HG03571 (cell line): ENCODE measurements around the gene CDR2L.
A peak's percentile ranks its signal among the peaks of the same experiment; 100 is the strongest.
"Not testable (repeated sequence)": the region's sequence is repeated elsewhere in the genome, so short reads cannot be mapped to it uniquely, and the experiment has no call there.

ENCODE experiments used
- ATAC-seq: cut with Tn5 transposase; IDR thresholded peaks from one replicate; pipeline ENCODE4 v1.9.1; 2021; ENCODE audit not compliant: unreplicated experiment

CDR2L gene

DNA sequence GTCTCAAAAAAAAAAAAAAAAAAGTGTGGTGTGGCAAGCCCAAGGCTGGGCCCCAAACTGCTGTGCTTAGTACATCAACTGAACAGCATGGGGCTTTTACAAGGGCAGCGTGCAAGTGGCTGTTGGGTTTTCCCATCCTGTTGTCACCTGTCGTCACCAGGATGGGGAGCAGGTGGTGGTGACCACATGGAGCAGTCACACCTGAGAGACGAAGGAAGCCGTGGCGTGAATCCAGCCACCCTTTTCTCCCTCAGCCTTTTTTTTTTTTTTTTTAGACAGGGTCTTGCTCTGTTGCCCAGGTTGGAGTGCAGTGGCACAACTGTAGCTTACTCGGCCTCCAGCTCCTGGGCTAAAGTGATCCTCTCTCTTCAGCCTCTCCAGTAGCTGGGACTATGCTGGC lies 20.9 kb downstream of the CDR2L start:
- no peak for ATAC-seq

DNA sequence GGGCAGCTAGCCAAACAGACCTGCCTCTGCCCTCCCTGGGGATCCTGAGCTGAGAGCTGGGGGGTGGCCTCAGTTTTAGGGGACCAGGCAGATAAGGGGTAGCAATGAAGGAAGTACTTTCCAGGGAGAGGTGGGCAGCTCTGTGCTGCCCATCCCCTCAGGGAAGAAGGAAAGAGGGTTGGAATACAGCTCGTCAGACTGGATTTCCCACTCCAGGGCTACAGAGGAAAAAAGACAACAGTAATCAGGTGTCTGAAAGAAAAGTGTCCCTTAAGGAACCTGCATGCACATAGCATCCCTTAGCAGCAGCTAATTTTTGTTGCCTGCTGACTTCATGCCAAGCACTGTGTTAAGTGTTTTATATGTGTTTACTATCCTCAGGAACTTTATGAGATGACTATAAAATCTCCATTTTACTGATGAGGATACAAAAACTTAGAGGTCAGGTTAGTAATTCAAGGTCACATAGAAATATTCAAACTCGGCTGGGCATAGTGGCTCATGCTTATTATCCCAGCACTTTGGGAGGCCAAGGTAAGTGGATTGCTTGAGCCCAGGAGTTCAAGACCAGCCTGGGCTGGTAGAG lies 21.8 kb downstream of the CDR2L start:
- ATAC-seq: no peak

DNA sequence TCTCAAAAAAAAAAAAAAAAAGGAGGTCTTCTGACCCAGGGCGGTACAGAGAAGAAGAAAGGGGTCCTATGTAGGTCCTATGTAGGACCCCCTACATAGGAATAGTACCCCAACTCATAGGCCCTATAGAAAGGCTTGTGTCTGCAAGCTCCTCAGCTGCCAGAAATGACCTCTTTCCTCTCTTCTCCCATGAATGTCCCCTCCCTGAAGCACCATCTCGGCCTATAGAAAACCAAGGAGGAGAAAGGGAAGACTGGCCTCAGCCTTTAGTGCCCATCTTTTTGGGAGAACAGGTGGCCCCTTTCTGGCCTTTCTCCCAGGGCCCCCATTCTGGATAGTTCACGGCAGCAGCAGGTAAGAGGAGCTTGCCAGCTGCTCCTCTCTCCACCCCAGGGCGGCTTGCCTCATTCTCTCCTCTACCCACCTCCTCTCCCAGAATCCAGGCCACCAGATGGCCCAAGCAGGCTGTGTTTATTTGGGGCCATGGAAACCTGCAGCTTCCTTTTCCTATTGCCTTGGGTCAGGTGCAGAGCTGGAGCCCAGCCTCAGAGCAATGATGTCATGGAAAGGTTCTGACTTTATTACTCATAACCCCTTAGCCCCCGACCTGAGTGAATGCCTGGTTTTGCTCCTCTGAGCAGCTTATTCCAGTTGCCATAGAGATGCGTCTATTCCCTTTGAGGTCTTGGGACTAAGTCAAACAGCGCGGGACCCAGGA lies 23.4 kb downstream of the CDR2L start:
- no peak for ATAC-seq

DNA sequence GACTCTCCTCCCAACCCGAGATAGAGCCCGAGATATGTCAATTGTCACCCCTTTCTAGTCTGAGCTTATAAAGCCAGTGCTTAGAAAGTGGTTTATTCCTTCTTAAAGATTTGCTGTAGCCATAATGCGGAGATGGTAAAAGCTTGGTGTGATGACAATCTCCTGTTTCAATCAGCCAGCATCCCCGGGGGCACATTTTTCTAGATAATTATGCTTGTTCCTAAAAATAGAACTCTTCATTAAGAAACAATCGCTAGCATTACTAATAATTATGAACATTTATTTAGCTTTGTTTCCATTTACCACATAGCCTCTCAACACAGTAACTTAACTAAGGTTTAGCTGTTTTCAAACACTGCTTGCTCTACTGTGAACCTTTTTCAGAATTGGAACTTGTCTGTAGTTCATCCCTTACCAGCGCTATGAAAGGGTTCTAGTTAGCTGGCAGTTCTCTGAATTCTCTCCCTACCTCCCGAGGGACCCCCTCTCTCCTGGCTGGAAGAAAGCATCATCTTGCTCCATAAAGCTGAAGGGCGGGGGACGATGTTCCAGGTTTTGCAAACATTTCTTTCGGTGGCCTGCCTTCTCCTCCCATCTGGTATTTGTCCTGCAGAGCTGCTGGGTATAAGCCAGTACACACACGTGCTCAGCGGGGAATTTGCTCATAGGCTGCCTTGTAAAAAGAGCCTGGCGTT lies 24.1 kb downstream of the CDR2L start:
- no peak for ATAC-seq

DNA sequence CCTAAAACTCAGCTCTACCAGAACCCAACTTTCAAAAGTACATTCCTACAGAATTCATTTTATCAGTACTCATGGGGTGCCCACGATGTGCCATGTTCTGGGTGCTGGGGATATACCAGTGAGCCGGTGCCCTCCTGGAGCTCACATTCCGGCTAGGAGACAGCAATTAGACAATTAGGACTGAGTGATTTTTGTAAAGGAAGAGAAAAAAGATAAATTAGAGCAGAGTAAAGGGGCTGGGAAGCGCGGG lies 24.6 kb downstream of the CDR2L start:
- no peak for ATAC-seq

DNA sequence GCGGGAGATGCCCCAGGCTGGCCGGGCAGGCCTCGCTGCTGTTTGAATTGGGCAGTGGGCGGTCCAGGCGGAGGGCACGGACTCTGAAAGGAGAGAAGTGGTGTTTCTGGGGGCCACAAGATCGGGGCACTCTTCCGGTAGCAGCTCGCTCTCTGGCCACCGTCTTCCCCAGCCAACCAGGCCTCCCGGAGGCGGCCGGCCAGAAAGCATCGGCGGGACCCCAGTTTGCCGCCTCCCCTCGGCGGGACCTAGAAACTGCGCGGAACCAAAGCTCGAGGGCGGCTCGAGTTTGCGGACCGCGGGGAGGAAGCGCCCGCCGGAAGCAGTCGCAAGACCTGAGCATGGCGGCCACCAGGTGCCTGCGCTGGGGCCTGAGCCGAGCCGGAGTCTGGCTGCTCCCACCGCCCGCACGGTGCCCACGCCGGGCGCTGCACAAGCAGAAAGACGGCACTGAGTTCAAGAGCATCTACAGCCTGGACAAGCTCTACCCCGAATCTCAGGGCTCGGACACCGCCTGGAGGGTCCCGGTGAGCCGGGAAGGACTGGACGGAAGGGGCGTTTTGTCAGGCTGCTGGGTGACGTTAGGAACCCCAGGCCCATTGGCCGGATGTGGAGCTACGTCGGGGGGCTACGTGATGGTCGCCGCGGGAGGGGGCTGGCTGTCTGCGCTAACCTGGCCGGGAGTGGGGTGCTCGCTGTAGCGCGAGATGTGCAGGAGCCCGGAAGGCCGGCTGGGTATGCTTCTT lies 25.1 kb downstream of the CDR2L start, which contains the start of gene MRPL58:
Gene MRPL58 (plus strand): TSS at position 325 of the 746 bp plus-strand sequence. CDS start 17 bp downstream, at position 342.
- ATAC-seq: peak; percentile 91

DNA sequence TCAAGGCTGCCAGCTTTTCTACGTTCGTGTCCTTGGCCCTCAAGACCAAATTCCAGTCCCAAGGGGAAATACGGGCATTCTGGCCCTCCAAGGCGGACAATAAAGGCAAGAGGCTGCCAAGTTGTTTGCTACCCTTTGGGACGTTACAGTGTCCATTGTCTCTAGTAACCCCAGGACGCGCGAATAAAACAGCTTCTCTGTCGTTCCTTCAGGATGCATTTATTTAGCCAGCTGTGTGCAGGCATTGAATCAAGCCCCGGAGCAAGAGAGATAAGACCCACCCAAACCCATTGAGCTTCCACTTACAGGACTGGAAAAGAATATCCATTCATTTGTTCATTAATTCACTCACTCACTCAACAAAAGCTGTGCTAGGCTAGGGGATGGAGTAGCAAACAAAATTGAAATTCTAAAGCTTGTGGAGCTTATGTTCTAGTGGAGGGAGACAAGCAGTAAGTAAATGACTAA lies 25.7 kb downstream of the CDR2L start:
- no peak for ATAC-seq

DNA sequence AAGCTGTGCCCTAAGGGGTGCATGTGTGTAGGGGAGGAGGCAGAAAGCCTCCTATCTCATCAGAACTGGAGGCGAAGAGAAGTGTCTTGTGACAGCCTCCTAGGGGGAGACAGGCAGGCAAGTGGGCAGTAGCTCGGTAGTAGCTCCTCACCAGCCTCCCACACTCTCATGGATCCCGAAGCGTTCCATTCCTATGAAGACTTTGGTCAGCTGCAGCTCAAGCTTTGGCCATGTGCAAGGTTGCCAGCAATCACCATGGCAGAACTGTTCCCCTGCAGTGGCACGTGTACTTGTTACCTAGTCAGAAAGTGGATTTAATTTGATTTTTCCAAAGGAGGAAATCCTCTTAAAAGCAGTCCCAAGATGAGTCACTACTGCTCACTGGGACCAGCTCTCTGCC lies 31.7 kb downstream of the CDR2L start:
- no peak for ATAC-seq

DNA sequence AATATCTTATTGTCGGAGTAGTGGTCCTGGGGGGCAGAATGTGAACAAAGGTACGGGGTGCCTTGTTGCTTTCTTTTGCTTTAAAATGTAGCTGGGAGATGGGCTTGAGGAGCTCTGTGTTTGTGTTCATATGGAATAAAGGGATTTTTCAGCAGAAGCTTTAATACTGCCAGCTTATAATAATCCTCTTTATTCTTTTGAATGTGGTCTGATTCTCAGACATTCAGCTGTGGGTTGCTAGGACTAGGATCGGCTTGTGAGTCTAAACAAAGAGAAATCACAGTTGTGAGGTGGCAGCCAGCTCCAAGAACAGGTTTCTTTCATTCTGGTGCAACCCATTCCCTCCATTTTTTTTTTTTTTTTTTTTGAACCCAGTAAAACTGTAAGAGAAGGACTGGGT lies 32.3 kb downstream of the CDR2L start:
- no peak for ATAC-seq

DNA sequence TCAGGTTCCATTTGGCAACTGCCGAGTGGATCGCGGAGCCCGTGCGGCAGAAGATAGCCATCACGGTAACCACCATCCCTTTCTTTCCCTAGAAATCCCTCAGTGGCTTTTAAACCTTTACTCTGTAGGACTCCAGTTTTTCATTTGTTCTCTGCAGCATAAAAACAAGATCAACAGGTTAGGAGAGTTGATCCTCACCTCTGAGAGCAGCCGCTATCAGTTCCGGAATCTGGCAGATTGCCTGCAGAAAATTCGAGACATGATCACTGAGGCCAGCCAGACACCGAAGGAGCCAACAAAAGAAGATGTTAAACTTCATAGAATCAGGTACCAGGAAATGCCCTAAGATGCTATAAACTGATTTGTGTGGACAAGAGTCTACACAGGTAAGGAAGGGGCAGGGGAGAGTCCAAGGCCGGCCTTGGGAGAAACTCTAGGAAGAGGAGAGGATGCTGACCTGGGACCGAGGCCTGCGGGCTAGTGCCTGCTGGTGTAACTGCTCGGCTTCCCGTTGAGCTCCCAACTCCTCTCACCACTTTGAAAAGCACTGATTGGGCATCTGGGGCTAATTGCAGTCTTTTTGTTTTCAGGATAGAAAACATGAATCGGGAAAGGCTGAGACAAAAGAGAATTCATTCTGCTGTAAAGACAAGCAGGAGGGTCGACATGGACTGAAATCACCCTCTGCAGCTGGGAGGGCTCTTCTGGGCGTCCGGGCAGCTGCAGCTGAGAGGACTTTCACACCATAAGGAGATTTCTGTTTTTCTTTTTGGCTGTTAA lies 33.1 kb downstream of the CDR2L start:
- ATAC-seq: no peak

DNA sequence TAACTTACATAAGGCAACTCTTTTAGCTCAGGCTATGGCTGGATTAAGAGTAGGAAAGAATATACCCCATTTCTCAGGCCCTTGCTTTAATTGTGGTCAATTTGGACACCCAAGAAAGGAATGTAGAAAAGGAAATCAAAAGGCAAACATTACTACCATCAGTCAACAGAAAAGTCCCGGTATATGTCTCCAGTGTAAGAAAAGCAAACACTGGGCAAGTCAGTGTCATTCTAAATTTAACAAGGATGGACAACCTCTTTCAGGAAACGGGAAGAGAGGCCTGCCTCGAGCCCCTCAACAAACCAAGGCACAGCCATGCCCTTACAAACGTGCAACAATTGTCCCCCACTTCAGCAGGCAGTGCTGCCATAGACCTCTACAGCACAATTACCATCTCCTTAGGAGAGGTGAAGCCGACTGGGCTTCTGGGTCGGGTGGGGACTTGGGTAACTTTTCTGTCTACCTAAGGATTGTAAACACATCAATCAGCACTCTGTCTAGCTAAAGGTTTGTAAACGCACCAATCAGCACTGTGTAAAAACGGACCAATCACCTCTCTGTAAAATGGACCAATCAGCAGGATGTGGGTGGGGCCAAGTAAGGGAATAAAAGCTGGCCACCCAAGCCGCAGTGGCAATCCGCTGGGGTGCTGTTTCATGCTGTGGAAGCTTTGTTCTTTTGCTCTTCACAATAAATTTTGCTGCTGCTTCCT lies 37.4 kb downstream of the CDR2L start:
- ATAC-seq: no peak

DNA sequence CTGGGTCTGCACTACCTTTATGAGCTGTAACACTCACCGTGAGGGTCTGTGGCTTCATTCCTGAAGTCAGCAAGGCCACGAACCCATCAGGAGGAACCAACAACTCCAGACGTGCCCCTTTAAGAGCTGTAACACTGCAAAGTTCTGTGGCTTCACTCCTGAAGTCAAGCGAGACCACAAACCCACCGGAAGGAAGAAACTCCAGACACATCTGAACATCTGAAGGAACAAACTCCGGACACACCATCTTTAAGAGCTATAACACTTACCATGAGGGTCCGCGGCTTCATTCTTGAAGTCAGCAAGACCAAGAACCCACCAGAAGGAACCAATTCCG lies 37.9 kb downstream of the CDR2L start:
- ATAC-seq: not testable (repeated sequence)

DNA sequence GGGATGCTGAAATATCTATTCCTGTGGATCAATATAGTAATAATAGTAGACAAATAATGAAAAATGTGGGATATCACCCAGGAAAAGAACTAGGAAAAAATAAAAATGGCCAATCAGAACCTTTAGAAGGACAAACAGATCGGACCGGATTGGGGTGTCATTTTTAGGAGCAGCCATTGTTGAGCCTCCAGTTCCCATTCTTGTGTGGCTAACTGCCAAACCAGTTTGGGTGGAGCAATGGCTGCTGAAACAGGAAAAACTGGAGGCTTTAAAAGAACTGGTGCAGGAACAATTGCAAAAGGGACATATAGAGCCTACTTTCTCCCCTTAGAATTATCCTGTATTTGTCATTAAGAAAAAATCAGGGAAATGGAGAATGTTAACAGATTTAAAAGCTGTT lies 39.2 kb downstream of the CDR2L start:
- not testable (repeated sequence) for ATAC-seq

DNA sequence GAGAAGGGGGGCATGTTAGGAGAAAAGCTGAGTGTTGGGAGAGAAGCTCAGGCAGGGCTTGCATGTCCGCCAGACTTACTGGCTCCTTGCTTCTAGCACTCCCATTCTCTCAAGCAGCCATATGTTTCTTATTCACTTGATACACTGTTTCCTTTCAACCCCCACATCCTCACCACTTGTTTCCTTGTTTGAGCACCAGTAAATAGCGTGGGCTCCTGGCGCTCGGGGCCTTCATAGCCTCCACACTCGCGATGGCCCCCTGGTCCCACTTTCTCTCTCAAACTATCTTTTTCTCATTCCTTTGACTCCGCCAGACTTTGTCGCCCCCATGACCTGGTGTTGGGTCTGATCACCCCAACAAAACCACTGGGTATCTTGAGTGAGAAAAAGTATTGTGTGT lies 42.7 kb downstream of the CDR2L start:
- ATAC-seq: no peak

DNA sequence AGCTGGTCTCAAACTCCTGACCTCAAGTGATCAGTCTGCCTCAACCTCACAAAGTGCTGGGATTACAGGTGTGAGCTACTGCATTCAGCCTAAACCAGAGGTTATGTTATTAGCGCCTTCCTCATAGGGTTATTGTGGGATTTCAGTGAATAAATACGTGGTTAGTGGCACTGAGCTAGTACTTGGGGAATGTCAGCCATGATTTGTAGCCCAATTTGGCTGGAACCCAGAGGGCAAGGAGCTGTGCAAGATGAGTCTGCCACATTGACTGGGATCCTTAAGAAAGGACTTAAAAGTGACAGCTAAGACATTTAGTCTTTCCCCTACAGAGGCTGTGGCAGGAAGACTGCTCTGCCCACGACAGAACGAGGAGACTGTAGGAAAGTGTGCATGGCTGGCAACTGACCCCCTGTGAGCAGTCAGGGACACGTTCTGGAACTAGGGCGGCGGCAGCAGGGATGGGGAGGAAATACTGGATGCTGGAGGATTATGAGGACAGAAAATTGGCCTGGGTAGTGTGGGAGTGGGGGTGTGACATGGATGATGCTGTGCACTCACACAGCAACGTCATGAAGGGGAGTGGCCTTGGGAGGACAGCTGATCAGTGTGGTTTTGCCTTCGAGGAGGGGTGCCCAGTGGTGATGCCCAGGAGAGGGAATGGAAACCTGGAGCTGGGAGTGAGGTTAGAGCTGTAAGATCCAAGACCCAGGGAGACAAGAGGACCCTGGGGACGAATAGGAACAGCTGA lies 44.7 kb downstream of the CDR2L start:
- no peak for ATAC-seq

DNA sequence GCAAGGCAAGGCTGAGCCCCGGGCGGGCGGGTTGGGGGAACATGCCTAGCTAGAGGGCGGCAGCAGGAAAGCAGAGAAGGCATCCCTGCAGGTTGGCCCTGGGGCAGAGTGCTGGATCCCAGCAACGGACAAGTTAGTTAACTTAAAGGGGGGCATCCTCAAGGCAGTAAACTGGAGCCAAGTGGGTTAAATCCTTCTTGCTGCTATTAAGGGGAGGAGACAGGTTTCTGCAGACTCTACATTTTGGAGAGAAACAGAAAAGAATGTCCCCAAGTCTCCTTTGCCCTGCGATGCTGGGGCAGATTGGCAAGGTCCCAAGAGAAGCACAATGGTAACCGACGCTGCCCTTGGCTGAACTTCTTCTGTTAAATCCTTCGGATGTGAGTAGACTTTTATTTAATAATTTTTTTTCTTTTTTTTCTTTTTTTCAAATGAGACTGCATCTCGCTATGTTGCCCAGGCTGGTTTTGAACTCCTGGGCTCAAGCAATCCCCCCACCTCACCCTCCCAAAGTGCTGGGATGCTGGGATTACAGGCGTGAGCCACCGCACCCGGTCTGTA lies 45.4 kb downstream of the CDR2L start:
- no peak for ATAC-seq

DNA sequence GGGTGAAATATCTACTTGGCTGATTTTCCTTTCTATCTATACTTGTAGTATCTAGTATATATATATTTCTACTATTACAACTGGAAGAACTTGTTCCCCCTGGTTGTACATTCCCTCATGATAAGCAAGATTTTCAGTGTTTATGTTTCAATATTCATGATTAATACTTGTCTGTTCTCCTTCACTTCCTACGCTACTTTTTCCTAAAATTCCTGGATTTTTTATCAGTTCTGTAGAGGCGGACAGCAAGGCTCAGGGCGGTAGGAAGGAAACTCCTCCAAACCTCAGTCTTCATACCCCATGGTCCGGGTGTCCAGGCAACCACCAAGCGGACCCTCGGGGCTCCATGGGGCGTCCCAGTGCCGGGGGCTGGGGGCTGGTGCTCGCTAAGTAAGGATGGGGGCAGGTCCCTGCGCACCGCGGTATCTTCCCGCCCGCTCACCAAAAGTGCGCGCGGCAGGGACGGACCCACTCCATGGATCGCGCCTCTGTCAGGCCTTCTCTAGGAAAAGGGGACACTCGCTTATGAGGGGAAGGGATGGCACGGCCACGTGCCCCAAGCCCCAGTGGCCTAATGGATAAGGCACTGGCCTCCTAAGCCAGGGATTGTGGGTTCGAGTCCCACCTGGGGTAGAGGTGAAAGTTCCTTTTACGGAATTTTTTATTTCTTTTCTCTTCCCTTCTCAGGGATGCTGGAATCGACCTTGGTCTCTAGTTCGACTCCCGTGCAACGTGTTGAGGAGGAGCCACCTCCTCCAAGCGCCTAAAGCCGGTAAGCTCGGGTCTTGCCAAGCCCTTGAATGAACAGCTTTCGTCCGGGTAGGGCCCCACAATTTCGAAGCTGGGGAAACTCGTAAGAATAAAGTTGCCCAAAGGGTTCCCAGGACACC lies 46.2 kb downstream of the CDR2L start:
- peak; percentile 36 for ATAC-seq

DNA sequence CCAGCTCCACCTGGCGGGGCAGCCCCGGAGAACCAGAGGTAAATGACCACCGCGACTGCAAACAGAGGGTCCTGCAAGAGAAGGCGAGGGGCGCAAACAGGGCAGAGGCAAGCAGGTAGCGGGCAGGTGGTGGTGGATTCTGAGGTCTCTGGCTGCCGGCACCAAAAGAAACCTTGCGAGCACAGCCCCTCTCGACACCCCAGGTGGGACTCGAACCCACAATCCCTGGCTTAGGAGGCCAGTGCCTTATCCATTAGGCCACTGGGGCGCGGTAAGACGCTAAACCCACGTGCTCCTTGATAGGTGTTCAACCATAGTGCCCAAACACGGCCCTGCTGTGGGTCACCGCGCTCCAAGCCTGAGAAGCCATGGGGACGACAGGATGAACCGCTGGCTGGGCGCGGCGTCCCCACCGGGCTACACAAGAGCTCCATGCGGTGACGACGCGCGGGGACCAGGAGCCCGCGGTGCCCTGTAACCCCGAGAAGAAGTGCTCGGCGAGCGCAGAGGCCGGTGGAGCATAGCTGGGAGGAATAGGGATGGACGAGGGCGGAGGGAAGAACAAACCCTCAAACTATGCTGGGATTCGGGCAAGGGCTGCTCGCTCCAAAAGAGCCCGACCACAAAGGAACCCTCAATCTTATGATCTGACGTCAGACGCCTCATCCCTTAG lies 46.9 kb downstream of the CDR2L start:
- ATAC-seq: peak; percentile 52
